Measurements from ENCODE around the gene GRM1.

- no peak for TF ChIP-seq CTCF (IDR thresholded peaks at IDR 0.05)
- no peak for TF ChIP-seq EP300 (IDR thresholded peaks at IDR 0.05)
Measured at GRCh38 chr6:146339716-146340115, 310.9 kb downstream of the GRM1 start.
